GM12878 (cell line): ENCODE results near the gene ATP6V0A4. TPM values are rescaled to one million over a fixed set of nuclear protein-coding genes. Genes with fewer than 3 reads are reported as not detected.

Experiments used
- ATAC-seq: fragments of 200-7000 bp; cut with Tn5 transposase; 3 replicates; pipeline ENCODE4 v1.9.1; 2020; ENCODE audit warnings: mild to moderate bottlenecking, moderate library complexity
- BruUV-seq: library from RNA; stranded (reverse); fragments of 400-500 nt; replicated peaks from 2 replicates; lab custom pipeline; 2021; lab: Mats Ljungman, UMichigan
- CTCF ChIA-PET: fragments of 300-600 bp; sonication (Branson Sonifier 250); formaldehyde crosslinking; extraction: SDS; loops from one replicate; lab custom pipeline; 2021; ENCODE audit warnings: inconsistent platforms; lab: Yijun Ruan, JAX
- POLR2A ChIA-PET: fragments of 350-600 bp; formaldehyde crosslinking; extraction: SDS; loops from one replicate; lab custom pipeline; 2021; ENCODE audit warnings: inconsistent platforms; lab: Charles Lee
- RAD21 ChIA-PET: fragments of 300-600 bp; sonication (Branson Sonifier 250); formaldehyde crosslinking; loops from one replicate; lab custom pipeline; 2023; ENCODE audit warnings: antibody characterized with exemption; ENCODE audit not compliant: unreplicated experiment; lab: Charles Lee
- SMC1A ChIA-PET: fragments of 300-600 bp; sonication (Branson Sonifier 250); formaldehyde crosslinking; loops from one replicate; lab custom pipeline; 2023; ENCODE audit not compliant: unreplicated experiment, uncharacterized antibody; lab: Charles Lee
- DNase-seq: peaks from one replicate; pipeline ENCODE4 v3.0.0-alpha.2; 2011; ENCODE audit warnings: low read depth, low spot score
- FAIRE-seq: peaks from 3 replicates; lab custom pipeline; 2011; peaks lifted over from hg19 to GRCh38; lab: Jason Lieb, UNC
- H2AFZ ChIP-seq: 2 replicates; pipeline ENCODE4 v1.6.0; 2011; ENCODE audit warnings: low read depth, low read length, control low read depth; ENCODE audit not compliant: control insufficient read depth
- H3K27ac ChIP-seq: 2 replicates; pipeline ENCODE4 v1.5.1; 2011; ENCODE audit warnings: control low read depth; ENCODE audit not compliant: control insufficient read depth, insufficient read depth
- H3K27me3 ChIP-seq, 2 experiments: replicated peaks in 1 of 2; 2 replicates each; pipeline versions ENCODE4 v1.6.0 to v1.6.1; 2011; ENCODE audit warnings: low read length in 1 of 2; ENCODE audit not compliant: control insufficient read depth in 2 of 2, insufficient read depth in 2 of 2
- H3K36me3 ChIP-seq, 2 experiments: 2 replicates each; pipeline ENCODE4 v1.5.1; 2011; ENCODE audit warnings: low read length in 1 of 2; ENCODE audit not compliant: control insufficient read depth in 2 of 2, insufficient read depth in 2 of 2
- H3K4me1 ChIP-seq: 2 replicates; pipeline ENCODE4 v1.6.1; 2011; ENCODE audit warnings: mild to moderate bottlenecking, low read length, moderate library complexity, mixed read lengths; ENCODE audit not compliant: control insufficient read depth, insufficient read depth
- H3K4me2 ChIP-seq: 2 replicates; pipeline ENCODE4 v1.6.0; 2011; ENCODE audit warnings: control low read depth; ENCODE audit not compliant: control insufficient read depth, insufficient read depth
- H3K4me3 ChIP-seq: fragments of 200-600 bp; sonication (generic); 2 replicates; pipeline ENCODE4 v1.5.1; 2016
- H3K79me2 ChIP-seq: 2 replicates; pipeline ENCODE4 v1.6.0; 2011; ENCODE audit warnings: low read length; ENCODE audit not compliant: control insufficient read depth, insufficient read depth
- H3K9ac ChIP-seq: 2 replicates; pipeline ENCODE4 v1.8.0; 2011; ENCODE audit warnings: low read length, control low read depth, mixed read lengths; ENCODE audit not compliant: control insufficient read depth, insufficient read depth
- H3K9me3 ChIP-seq: replicated peaks from 3 replicates; pipeline ENCODE4 v1.5.1; 2011; ENCODE audit warnings: mild to moderate bottlenecking, low read length; ENCODE audit not compliant: control insufficient read depth, insufficient read depth
- H4K20me1 ChIP-seq: 2 replicates; pipeline ENCODE4 v1.6.0; 2011; ENCODE audit not compliant: control insufficient read depth, insufficient read depth
- ATF7 ChIP-seq: fragments of 450-650 bp; IDR thresholded peaks from 2 replicates; pipeline ENCODE4 v1.6.1; 2016; ENCODE audit warnings: low read depth, mild to moderate bottlenecking
- CHD1 ChIP-seq: IDR thresholded peaks from 2 replicates; pipeline ENCODE4 v1.6.1; 2012; ENCODE audit warnings: low read depth, low read length, improper control_type of control experiment
- EP300 ChIP-seq, 2 experiments: fragments of 150-350 bp in 1 of 2; IDR thresholded peaks; 2 replicates each; pipeline ENCODE4 v1.6.1; 2011 to 2012; ENCODE audit warnings: low read depth in 2 of 2, low read length in 2 of 2, borderline replicate concordance in 1 of 2, improper control_type of control experiment in 1 of 2, inconsistent platforms in 1 of 2; ENCODE audit not compliant: control insufficient read depth in 1 of 2
- IKZF2 ChIP-seq, 2 experiments: fragments of 450-650 bp; IDR thresholded peaks; 2 replicates each; pipeline ENCODE4 v1.6.1; 2017; ENCODE audit warnings: mild to moderate bottlenecking in 2 of 2, moderate library complexity in 2 of 2
- KDM1A ChIP-seq: fragments of 200-600 bp; sonication (generic); IDR thresholded peaks from 2 replicates; pipeline ENCODE4 v1.6.1; 2016; ENCODE audit warnings: borderline replicate concordance
- PAX8 ChIP-seq: fragments of 450-650 bp; IDR thresholded peaks from 2 replicates; pipeline ENCODE4 v1.6.1; 2017; ENCODE audit warnings: mild to moderate bottlenecking, moderate library complexity
- RAD21 ChIP-seq: IDR thresholded peaks from 2 replicates; pipeline ENCODE4 v1.6.1; 2011; ENCODE audit warnings: mild to moderate bottlenecking, low read depth, low read length, moderate library complexity; ENCODE audit not compliant: insufficient read depth
- SMC3 ChIP-seq: IDR thresholded peaks from 2 replicates; pipeline ENCODE4 v1.6.1; 2011; ENCODE audit warnings: low read length, improper control_type of control experiment, borderline replicate concordance
- TCF7 ChIP-seq: IDR thresholded peaks from 2 replicates; pipeline ENCODE4 v1.6.1; 2014; ENCODE audit warnings: antibody characterized with exemption, borderline replicate concordance
- ZNF217 ChIP-seq: fragments of 450-650 bp; IDR thresholded peaks from 2 replicates; pipeline ENCODE4 v1.6.1; 2017; ENCODE audit warnings: antibody characterized with exemption, mild to moderate bottlenecking
- ZNF274 ChIP-seq: IDR thresholded peaks from one replicate; pipeline ENCODE4 v1.8.0; 2011; ENCODE audit not compliant: insufficient read length, insufficient read depth
- WGBS: methylation state at CpG from one replicate; pipeline ENCODE4 v1.1.6; 2016; ENCODE audit warnings: low lambda C conversion rate; ENCODE audit not compliant: insufficient replicate concordance, insufficient coverage; ENCODE audit errors: missing lambda C conversion rate; 5-methylcytosine and 5-hydroxymethylcytosine counted together
- in situ Hi-C: fragments of 300-500 bp; cut with MboI; formaldehyde crosslinking; loops from 9 replicates; pipeline ENCODE4 v1.14.3; 2018; ENCODE audit warnings: mixed read lengths
- intact Hi-C: fragments of 100-400 bp; cut with micrococcal nuclease; formaldehyde crosslinking; loops from one replicate; pipeline ENCODE4 v1.14.2; 2022; ENCODE audit not compliant: unreplicated experiment
- polyA plus RNA-seq, 11 experiments: library from polyadenylated mRNA; depleted of rRNA in 4 of 11; unstranded in 6 of 11; stranded (reverse) in 5 of 11; fragments of >200 nt; fragmentation: Nextera tagmentation in 4 of 11; fragmentation: Illumina TruSeq in 1 of 11; extraction: Ambion mirVana in 4 of 11; extraction: Trizol in 1 of 11; gene quantifications; 1 replicate in 1 of 11; 2 replicates in 10 of 11; pipeline versions ENCODE4 v1.2.1 to v1.2.3, GENCODE V29; 2011 to 2016; ENCODE audit warnings: inconsistent platforms in 2 of 11, missing spikeins in 2 of 11, low read depth in 1 of 11
- total RNA-seq, 4 experiments: library from RNA; depleted of rRNA in 3 of 4; stranded (reverse); fragments of >200 nt in 3 of 4; fragmentation: Illumina TruSeq in 1 of 4; extraction: Trizol in 1 of 4; gene quantifications; 2 replicates each; pipeline versions ENCODE4 v1.2.1 to v1.2.3, GENCODE V29; 2013 to 2021

Gene ATP6V0A4
- total and polyA plus RNA-seq, 10 of the 15 experiments (the other 5 are each of a cell fraction or from before 2014, with no cell fraction given), result not detected

DNA sequence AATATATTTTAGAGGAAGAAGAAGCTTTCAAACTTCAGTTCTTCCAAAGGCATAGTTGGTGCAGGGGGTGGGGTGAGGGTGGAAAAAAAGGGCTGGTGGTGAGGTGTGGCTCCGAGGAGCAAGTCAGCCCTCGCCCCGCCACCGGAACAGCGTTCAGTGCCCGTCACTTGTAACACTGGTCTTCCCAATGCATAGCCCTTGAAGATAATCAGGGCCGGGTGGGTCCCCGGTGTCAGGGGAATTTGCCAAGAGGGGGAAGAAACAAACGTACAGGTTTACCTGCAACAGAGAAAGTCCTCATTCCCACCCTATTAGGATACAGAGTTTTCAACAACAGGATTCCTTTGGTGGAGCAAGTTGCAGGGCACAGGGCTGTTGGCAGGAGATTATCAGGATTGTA is 98.3 kb downstream of the ATP6V0A4 start:
- H4K20me1 ChIP-seq, result no peaks in the 10 kb centered on the region
- no peaks in the 10 kb centered on the region for H3K4me1 ChIP-seq
- no peaks in the 10 kb centered on the region for H3K36me3 ChIP-seq
- ChIA-PET POLR2A (no interaction called here), RAD21 (no interaction called here), SMC1A (interaction anchor here (1.3 kb wide), 1 partner anchor 17 kb away, joined by 4 read pairs; no protein-coding TSS in a partner anchor), CTCF (no interaction called here)
- no peaks in the 10 kb centered on the region for H3K27me3 ChIP-seq
- no peak overlapping the region for H3K4me2 ChIP-seq
- no peak overlapping the region for H3K4me3 ChIP-seq
- H3K9me3 ChIP-seq, result no peaks in the 10 kb centered on the region
- H2AFZ ChIP-seq, result no peak overlapping the region
- DNase-seq (no peak), FAIRE-seq (no peak), ATAC-seq (no peak)
- no peak overlapping the region for H3K27ac ChIP-seq
- H3K9ac ChIP-seq, result no peak overlapping the region
- no peak for TF ChIP-seq RAD21
- no peak for TF ChIP-seq ATF7
- no peak for TF ChIP-seq TCF7
- TF ChIP-seq IKZF2 (IDR thresholded peaks at IDR 0.05), result no peak
- TF ChIP-seq ZNF217, result no peak
- TF ChIP-seq PAX8, result no peak
- TF ChIP-seq KDM1A, result no peak
- TF ChIP-seq CHD1, result no peak
- no peak for TF ChIP-seq EP300 (IDR thresholded peaks at IDR 0.05; ENCODE audit: borderline replicate concordance in 1 of 2, control insufficient read depth in 1 of 2, low read depth in 2 of 2, low read length in 2 of 2)
- no peak for TF ChIP-seq SMC3
- no peak for TF ChIP-seq ZNF274
- in situ Hi-C loops (no loop called here), intact Hi-C loops (no loop called here)
- no TSS peak for BruUV-seq
- H3K79me2 ChIP-seq, result no peaks in the 10 kb centered on the region
- WGBS, result 36% methylated on average over 9 of the region's 9 CpGs
